ENCODE data around the gene MTMR3. TPM values are rescaled to one million over a fixed set of nuclear protein-coding genes. Genes with fewer than 3 reads are reported as not detected.

Gene MTMR3
- total and polyA plus RNA-seq, 9 donors: 21.4 to 66.2 (median 47.8) TPM

DNA sequence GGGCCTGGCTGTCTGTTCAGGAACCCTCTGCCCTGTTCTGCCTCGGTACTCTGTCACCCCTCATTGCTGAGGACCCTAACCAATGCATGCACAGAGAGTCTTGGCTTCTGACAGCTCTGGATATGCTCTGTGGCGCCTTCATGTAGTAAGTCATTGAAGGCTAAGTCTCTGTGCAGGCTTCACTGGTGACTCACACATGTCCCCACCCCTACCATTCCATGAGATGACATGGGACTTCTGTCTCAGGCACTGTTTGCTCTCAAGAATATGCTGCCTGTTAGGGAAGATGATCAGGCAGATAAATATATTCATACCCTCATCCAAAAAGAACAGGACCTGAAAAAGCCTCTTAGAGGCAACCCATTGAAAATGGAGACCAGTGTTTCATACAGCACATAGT, 153.7 kb downstream of the MTMR3 start:
- Histone ChIP-seq H3K36me3 (no peaks in the 10 kb centered on the region), H3K4me1 (ENCODE audit: insufficient read depth) (peaks cover 1% of the 10 kb centered on the region), H3K27me3 (no peaks in the 10 kb centered on the region), H3K4me3 (no peak overlapping the region), H3K9me3 (no peaks in the 10 kb centered on the region), H3K27ac (no peak overlapping the region)
- no peak for DNase-seq
- 93 to 98% (median 98%) methylated on average over 2 of the region's 2 CpGs for WGBS, 3 donors
- no peak for TF ChIP-seq EP300 (IDR thresholded peaks at IDR 0.05)
- no peak for TF ChIP-seq POLR2A (IDR thresholded peaks at IDR 0.05)
- TF ChIP-seq, protein P1, sequence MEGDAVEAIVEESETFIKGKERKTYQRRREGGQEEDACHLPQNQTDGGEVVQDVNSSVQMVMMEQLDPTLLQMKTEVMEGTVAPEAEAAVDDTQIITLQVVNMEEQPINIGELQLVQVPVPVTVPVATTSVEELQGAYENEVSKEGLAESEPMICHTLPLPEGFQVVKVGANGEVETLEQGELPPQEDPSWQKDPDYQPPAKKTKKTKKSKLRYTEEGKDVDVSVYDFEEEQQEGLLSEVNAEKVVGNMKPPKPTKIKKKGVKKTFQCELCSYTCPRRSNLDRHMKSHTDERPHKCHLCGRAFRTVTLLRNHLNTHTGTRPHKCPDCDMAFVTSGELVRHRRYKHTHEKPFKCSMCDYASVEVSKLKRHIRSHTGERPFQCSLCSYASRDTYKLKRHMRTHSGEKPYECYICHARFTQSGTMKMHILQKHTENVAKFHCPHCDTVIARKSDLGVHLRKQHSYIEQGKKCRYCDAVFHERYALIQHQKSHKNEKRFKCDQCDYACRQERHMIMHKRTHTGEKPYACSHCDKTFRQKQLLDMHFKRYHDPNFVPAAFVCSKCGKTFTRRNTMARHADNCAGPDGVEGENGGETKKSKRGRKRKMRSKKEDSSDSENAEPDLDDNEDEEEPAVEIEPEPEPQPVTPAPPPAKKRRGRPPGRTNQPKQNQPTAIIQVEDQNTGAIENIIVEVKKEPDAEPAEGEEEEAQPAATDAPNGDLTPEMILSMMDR (IDR thresholded peaks at IDR 0.05): no peak
- intact Hi-C loops (cut with DNase I): loop anchor here in 1 of 4 donors (5.0 kb wide), 1 partner anchor 1799 kb away; no protein-coding TSS in a partner anchor

DNA sequence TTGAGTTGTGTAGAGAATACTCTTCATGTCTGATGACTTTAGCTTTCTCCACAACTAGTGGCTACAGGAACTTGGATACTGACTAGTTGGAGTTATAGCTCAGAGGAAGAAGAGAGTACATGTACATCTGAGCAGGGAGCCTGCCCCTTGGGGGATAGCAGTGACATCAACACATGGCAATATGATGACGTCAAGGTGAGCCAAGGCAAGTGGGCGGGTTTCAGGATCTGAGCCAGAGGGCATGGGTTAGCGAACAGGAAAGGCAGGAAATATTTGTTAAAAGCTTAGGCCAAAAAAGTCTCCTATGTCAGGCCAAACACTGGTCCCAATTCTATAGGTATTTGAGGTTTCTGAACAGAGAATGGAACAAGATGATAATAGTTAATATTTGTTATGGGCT, 155.2 kb downstream of the MTMR3 start:
- no peaks in the 10 kb centered on the region for H3K36me3 ChIP-seq
- no peaks in the 10 kb centered on the region for H3K27me3 ChIP-seq
- no peaks in the 10 kb centered on the region for H3K4me1 ChIP-seq (ENCODE audit: insufficient read depth)
- DNase-seq: no peak
- H3K4me3 ChIP-seq: no peak overlapping the region
- intact Hi-C loops (cut with DNase I): loop anchor here in 1 of 4 donors (5.0 kb wide), 1 partner anchor 1801 kb away; no protein-coding TSS in a partner anchor
- TF ChIP-seq EP300 (IDR thresholded peaks at IDR 0.05) (no peak), POLR2A (IDR thresholded peaks at IDR 0.05) (no peak)
- TF ChIP-seq, protein P1 (IDR thresholded peaks at IDR 0.05): no peak
- WGBS, 3 donors: 55 to 64% (median 63%) methylated on average over 3 of the region's 3 CpGs
- H3K9me3 ChIP-seq: no peaks in the 10 kb centered on the region
- H3K27ac ChIP-seq: no peak overlapping the region

DNA sequence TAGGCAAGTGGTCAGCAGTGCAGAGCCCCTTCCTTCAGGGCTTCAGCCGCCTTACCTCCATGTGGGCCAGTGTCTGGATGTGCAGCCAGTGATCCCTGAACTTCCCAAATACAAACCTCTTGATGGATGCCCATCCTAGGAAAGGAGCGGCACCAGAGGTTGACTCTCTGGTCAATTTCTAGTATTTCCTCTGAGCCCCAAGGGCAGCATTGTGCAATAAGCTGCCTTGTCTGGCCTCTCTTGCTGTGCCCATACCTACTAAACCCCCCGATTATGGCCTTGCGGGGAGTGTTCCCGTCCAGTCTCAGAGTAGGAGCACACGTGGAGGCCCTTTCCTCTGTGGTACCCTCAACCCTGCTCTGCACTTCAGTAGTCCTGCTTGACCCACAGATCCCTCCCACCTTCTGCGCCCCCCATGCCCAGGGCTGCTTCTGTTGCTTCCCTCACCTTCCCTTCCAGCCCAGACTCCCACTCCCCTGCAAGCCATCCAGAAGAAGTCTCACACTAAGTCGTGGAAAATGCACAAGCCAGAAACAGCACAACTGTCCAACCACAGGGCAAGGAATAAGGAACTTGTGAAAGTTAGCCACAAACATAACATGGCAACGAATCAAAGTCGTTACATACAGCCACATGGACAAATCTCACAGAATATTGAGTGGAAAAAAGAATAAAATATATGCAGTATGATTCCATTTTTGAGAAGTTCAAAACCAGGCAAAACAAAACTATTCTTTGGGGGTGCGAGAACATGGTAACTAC, 157.7 kb downstream of the MTMR3 start:
- TF ChIP-seq, protein P1 (IDR thresholded peaks at IDR 0.05): no peak
- no peak for TF ChIP-seq EP300 (IDR thresholded peaks at IDR 0.05)
- TF ChIP-seq POLR2A (IDR thresholded peaks at IDR 0.05): no peak
- Histone ChIP-seq H3K27me3 (no peaks in the 10 kb centered on the region), H3K9me3 (no peaks in the 10 kb centered on the region), H3K27ac (no peak overlapping the region), H3K4me1 (ENCODE audit: insufficient read depth) (no peaks in the 10 kb centered on the region), H3K4me3 (no peak overlapping the region), H3K36me3 (no peaks in the 10 kb centered on the region)
- whole genome bisulfite sequencing, 3 donors: 77 to 84% (median 83%) methylated on average over 11 of the region's 11 CpGs
- DNase-seq: no peak
- intact Hi-C loops (cut with DNase I): no loop called here

DNA sequence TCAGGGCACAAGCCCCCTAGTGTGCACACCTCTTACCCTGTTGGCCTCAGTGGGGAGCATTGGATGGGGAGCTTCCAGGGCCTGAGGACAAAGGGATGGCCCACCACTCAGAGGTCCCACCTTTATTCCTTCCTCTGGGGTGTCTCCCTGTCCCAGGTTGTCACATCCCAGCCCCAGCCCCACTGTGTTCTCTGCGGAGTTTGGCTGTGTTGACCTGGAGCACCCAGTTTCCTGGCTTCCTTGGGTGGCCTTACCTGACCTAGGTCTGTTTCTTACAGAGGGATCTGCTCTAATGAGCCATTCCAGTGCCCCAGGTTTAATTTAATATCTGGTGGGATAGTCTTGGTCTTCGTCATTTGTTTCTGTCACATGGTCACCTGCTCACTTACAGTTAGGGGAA, 158.5 kb downstream of the MTMR3 start:
- no peaks in the 10 kb centered on the region for H3K4me1 ChIP-seq (ENCODE audit: insufficient read depth)
- no peak overlapping the region for H3K4me3 ChIP-seq
- H3K27ac ChIP-seq: no peak overlapping the region
- 65 to 84% (median 83%) methylated on average over 2 of the region's 2 CpGs for WGBS, 3 donors
- no peaks in the 10 kb centered on the region for H3K9me3 ChIP-seq
- DNase-seq: no peak
- H3K27me3 ChIP-seq: no peaks in the 10 kb centered on the region
- intact Hi-C loops (cut with DNase I): no loop called here
- TF ChIP-seq POLR2A (IDR thresholded peaks at IDR 0.05) (no peak), EP300 (IDR thresholded peaks at IDR 0.05) (no peak)
- TF ChIP-seq, protein P1 (IDR thresholded peaks at IDR 0.05): no peak
- H3K36me3 ChIP-seq: no peaks in the 10 kb centered on the region
